CD4-positive, alpha-beta T cell (primary cell): ENCODE results near the gene DNAAF8. TPM values are rescaled to one million over a fixed set of nuclear protein-coding genes. Genes with fewer than 3 reads are reported as not detected.

Source experiments
- ATAC-seq: fragments of 200-7000 bp; cut with Tn5 transposase; one replicate; pipeline ENCODE4 v1.10.0; 2022; ENCODE audit warnings: mild to moderate bottlenecking; ENCODE audit not compliant: poor library complexity
- CTCF ChIA-PET: fragments of 350-600 bp; sonication (Branson Sonifier 250); formaldehyde crosslinking; loops from one replicate; lab custom pipeline; 2021; ENCODE audit warnings: antibody characterized with exemption, inconsistent platforms; lab: Charles Lee
- POLR2A ChIA-PET: fragments of 350-600 bp; sonication (Branson Sonifier 250); formaldehyde crosslinking; loops from one replicate; lab custom pipeline; 2021; ENCODE audit warnings: antibody characterized with exemption, inconsistent platforms; lab: Charles Lee
- DNase-seq, 14 experiments: peaks; one replicate each; pipeline ENCODE4 v3.0.0-alpha.2; 2013 to 2020; ENCODE audit warnings: mixed read lengths in 2 of 14
- H3K27ac ChIP-seq, 2 donors: one replicate each; pipeline versions ENCODE4 v1.5.1 to v1.7.0; 2013; ENCODE audit warnings: low read length in 2 of 2, low read depth in 1 of 2, mild to moderate bottlenecking in 1 of 2
- H3K27me3 ChIP-seq, 2 experiments: 1 replicate in 1 of 2; 2 replicates in 1 of 2; pipeline versions ENCODE4 v1.6.1 to v1.7.0; 2013; ENCODE audit warnings: low read length in 2 of 2, control low read depth in 1 of 2, mild to moderate bottlenecking in 1 of 2, moderate library complexity in 1 of 2; ENCODE audit not compliant: insufficient read depth in 2 of 2, control insufficient read depth in 1 of 2
- H3K36me3 ChIP-seq: one replicate; pipeline ENCODE4 v1.6.1; 2013; ENCODE audit warnings: low read length, control low read depth; ENCODE audit not compliant: insufficient read depth
- H3K4me1 ChIP-seq: one replicate; pipeline ENCODE4 v1.6.1; 2013; ENCODE audit warnings: low read length, control low read depth; ENCODE audit not compliant: insufficient read depth
- H3K4me3 ChIP-seq: one replicate; pipeline ENCODE4 v1.5.1; 2013; ENCODE audit warnings: mild to moderate bottlenecking, low read length, moderate library complexity
- H3K9me3 ChIP-seq, 2 experiments: 1 replicate in 1 of 2; 2 replicates in 1 of 2; pipeline versions ENCODE4 v1.6.1 to v1.7.0; 2013; ENCODE audit warnings: low read length in 2 of 2, mild to moderate bottlenecking in 2 of 2, control low read depth in 1 of 2, moderate library complexity in 1 of 2; ENCODE audit not compliant: control insufficient read depth in 1 of 2, insufficient read depth in 1 of 2
- H3K27ac Mint-ChIP-seq: one replicate; pipeline ENCODE4 v1.8.0; 2020; ENCODE audit warnings: mixed read lengths
- H3K27me3 Mint-ChIP-seq: one replicate; pipeline ENCODE4 v1.8.0; 2021; ENCODE audit warnings: mixed read lengths
- H3K36me3 Mint-ChIP-seq: one replicate; pipeline ENCODE4 v1.8.0; 2021; ENCODE audit warnings: low read depth, mixed read lengths
- H3K4me1 Mint-ChIP-seq: one replicate; pipeline ENCODE4 v1.8.0; 2021; ENCODE audit warnings: low read depth, mixed read lengths
- H3K4me3 Mint-ChIP-seq: one replicate; pipeline ENCODE4 v1.8.0; 2020; ENCODE audit warnings: mild to moderate bottlenecking, mixed read lengths
- H3K9me3 Mint-ChIP-seq: one replicate; pipeline ENCODE4 v1.8.0; 2020; ENCODE audit warnings: mixed read lengths
- CTCF ChIP-seq: fragments of 200-600 bp; IDR thresholded peaks from one replicate; pipeline ENCODE4 v1.8.0; 2022; ENCODE audit warnings: antibody characterized with exemption, mild to moderate bottlenecking
- intact Hi-C, 2 experiments: fragments of 100-400 bp; cut with DNase I in 1 of 2; cut with micrococcal nuclease in 1 of 2; formaldehyde crosslinking; loops; one replicate each; pipeline versions ENCODE4 v1.15.1 to v1.9.0; 2023 to 2025; cut with DNase I, micrococcal nuclease
- total RNA-seq, 174 experiments: library from RNA in 2 of 174; stranded (reverse) in 2 of 174; gene quantifications; one replicate each; pipeline ENCODE4 v1.2.3 and lab custom pipeline; 2021 to 2026

Gene DNAAF8
- total RNA-seq, 2 experiments from 2014 or later: 0.25 TPM; not detected in 1

- no peaks in the 10 kb centered on the region for H3K27me3 Mint-ChIP-seq
- ChIA-PET CTCF (interaction anchor here (0.6 to 1.5 kb wide), 5 partner anchors 40 to 440 kb away, joined by 3 to 7 read pairs (median 4); partner anchors contain the start of genes ANKS3, DNAAF8 and MGRN1), POLR2A (interaction anchor here (0.5 to 2.3 kb wide), 16 partner anchors 8 to 217 kb away, joined by 3 to 34 read pairs (median 6); partner anchors contain the start of genes ANKS3, DNAAF8, MGRN1 and ROGDI)
- Histone ChIP-seq H3K27me3 (no peaks in the 10 kb centered on the region), H3K4me1 (peaks cover 25% of the 10 kb centered on the region), H3K36me3 (peaks cover 40% of the 10 kb centered on the region), H3K27ac (peak overlapping the region in 1 of 2 donors; percentile 65), H3K9me3 (no peaks in the 10 kb centered on the region), H3K4me3 (peak overlapping the region; percentile 62)
- no peak for TF ChIP-seq CTCF
- peak overlapping the region; percentile 89 for H3K27ac Mint-ChIP-seq
- peaks cover 7% of the 10 kb centered on the region for H3K4me1 Mint-ChIP-seq
- no peaks in the 10 kb centered on the region for H3K9me3 Mint-ChIP-seq
- ATAC-seq (peak; percentile 47), DNase-seq (peak; percentile 32 to 84 (median 54))
- intact Hi-C loops: loop anchor here (1.0 to 10.0 kb wide), 10 partner anchors 29 to 401 kb away; partner anchors contain the start of genes MGRN1 (in 2 of the 2), ANKS3 (in 1 of the 2), DNAAF8 (in 1 of the 2) and DNAJA3 (in 1 of the 2)
- peaks cover 25% of the 10 kb centered on the region for H3K36me3 Mint-ChIP-seq
- peak overlapping the region; percentile 85 for H3K4me3 Mint-ChIP-seq
Observed at GRCh38 chr16:4693956-4694641, 40.2 kb upstream of the DNAAF8 start.

- ChIA-PET POLR2A (interaction anchor here (0.8 to 2.4 kb wide), 10 partner anchors 13 to 79 kb away, joined by 3 to 34 read pairs (median 6); partner anchors contain the start of genes ANKS3, DNAAF8, UBALD1 and ZNF500), CTCF (interaction anchor here (0.6 to 1.2 kb wide), 2 partner anchors 40 to 207 kb away, joined by 3 to 7 read pairs; partner anchors contain the start of genes ANKS3 and DNAAF8)
- H3K27ac Mint-ChIP-seq: peak overlapping the region; percentile 69
- peaks cover 7% of the 10 kb centered on the region for H3K4me1 Mint-ChIP-seq
- H3K4me3 Mint-ChIP-seq: peak overlapping the region; percentile 85
- ATAC-seq (no peak), DNase-seq (peak in 1 of 14 experiments; percentile 44)
- peaks cover 25% of the 10 kb centered on the region for H3K4me1 ChIP-seq
- peak overlapping the region; percentile 22 to 25 for H3K27ac ChIP-seq
- H3K27me3 Mint-ChIP-seq: no peaks in the 10 kb centered on the region
- no peaks in the 10 kb centered on the region for H3K9me3 ChIP-seq
- TF ChIP-seq CTCF: no peak
- H3K9me3 Mint-ChIP-seq: no peaks in the 10 kb centered on the region
- no peaks in the 10 kb centered on the region for H3K27me3 ChIP-seq
- H3K4me3 ChIP-seq: peak overlapping the region; percentile 62
- H3K36me3 ChIP-seq: peaks cover 45% of the 10 kb centered on the region
- H3K36me3 Mint-ChIP-seq: peaks cover 32% of the 10 kb centered on the region
- intact Hi-C loops: loop anchor here in 1 of 2 experiments (5.0 to 10.0 kb wide), 5 partner anchors 43 to 400 kb away; partner anchors contain the start of genes DNAJA3, EEF2KMT, HMOX2 and NAGPA
Observed at GRCh38 chr16:4694642-4695451, 39.5 kb upstream of the DNAAF8 start.
